HG03103 (cell line): ENCODE measurements around the gene TRMT61B.

Source experiments
- ATAC-seq: cut with Tn5 transposase; IDR thresholded peaks from one replicate; pipeline ENCODE4 v1.9.1; 2021; ENCODE audit warnings: low read depth; ENCODE audit not compliant: unreplicated experiment

TRMT61B gene

DNA sequence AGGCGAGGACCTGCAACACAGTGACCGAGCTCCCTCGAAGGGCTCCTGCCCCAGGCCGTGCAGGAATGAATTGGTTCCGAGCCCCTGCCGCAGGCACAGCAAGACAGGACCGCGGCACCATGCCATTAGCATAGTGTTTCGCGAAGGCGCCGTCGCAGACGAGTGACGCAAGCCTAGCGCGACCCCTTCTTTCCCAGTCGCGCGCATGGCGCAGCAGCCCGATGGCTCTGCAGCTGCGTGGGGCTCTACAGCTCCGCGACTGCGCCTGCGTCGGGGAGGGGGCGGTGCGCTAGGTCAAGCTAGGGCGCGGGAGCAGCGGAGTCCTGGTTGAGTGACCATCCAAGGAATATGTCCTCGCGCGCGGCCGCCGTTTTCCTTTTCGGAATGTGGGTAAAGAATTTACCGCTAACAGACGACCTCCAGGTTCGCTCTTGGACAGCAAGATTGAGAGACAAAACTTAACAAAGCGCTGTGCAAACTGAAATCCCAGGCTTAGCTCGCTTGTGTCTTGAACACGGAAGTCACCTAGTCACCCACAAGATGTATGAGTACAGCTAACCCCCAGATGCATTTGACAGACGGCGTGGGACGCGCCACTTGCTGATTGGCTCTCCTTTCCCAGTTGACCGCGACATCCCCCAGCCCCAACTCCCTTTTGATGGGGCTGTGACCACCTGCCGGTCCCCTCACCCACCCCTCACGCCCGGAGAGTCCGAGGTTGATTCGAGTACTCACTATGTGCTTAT lies at the start of gene TRMT61B:
Gene TRMT61B (minus strand): TSS at position 164 of the 746 bp plus-strand sequence. CDS start 32 bp downstream, at position 132.
- ATAC-seq, result peak; percentile 89

DNA sequence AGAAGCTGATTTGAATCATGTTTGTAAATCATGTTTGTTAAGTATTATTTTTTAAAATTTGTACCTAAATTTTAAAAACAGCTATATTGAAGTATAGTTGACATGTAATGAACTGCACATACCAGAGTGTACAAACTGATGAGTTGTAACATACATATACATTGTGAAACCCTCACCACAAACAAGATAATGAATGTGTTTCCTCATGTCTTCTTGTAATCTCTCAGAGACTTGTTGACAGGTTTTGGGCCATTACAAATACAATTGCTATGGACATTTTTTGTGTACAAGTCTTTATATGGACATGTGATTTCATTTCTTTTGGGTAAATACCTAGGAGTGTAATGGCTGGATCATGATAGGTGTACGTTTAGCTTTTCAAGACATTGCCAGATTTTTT lies 45.8 kb upstream of the TRMT61B start:
- ATAC-seq, result no peak

- no peak for ATAC-seq
These were observed 39.7 kb upstream of the TRMT61B start for GRCh38 chr2:28909655-28910353.

DNA sequence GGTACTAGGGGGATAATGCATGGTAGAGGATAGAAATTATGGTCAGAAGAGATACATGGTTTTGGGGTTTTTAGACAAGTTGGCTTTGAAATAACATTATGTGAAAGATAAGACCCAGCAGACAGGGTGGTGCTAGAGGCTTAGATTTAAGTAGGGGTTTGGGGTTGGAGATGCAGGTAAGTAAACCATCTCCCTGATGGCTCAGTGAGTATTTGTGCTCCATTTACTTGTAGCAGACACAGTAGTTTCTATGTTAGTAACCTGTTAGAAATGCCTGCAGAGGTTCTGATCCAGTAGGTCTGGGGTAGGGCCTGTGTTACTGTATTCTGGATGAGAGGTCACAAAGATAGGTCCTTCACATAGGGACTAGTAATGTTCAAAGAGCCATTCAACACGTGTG lies 38.1 kb upstream of the TRMT61B start:
- no peak for ATAC-seq

GRCh38 chr2:28906821-28907220 lies 36.7 kb upstream of the TRMT61B start:
- ATAC-seq, result no peak

DNA sequence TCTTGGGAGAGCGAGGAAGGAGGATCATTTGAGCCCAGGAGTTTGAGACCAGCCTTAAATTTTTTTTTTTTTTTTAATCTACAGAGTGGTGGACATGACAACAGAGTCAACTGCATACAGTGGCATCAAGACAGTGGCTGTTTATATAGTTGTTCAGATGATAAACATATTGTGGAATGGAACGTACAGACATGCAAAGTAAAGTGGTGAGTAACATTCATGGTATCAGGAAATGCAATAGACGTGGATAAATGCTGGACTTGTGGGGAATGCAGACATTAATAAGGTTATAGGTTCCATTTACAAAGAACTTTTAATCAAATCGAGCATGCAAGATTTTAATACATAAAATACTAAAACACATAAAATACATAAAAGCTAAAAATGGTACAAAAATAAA lies 36.3 kb upstream of the TRMT61B start:
- no peak for ATAC-seq

GRCh38 chr2:28905533-28905932 lies 35.4 kb upstream of the TRMT61B start:
- ATAC-seq, result no peak

GRCh38 chr2:28904802-28905457 lies 34.8 kb upstream of the TRMT61B start:
- ATAC-seq, result no peak

DNA sequence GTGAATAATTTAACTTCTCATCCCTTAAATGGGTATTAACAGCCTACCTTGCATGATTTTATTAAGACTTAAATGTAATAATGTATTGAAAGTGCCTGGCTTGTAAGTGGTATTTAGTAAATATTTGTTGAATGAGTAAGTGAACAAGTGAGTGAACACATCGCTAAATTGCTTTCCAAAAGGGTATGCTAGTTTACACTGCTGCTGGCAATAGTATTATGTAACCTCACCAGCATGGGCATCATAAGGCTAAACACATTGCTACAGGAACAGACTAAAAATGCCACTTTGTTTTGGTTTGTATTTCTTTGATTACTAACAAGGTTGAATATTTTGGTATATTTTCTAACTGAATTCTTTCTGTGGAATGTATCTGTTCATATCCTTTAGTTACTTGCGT lies 34.2 kb upstream of the TRMT61B start:
- no peak for ATAC-seq

- ATAC-seq, result no peak
These were observed 32.5 kb upstream of the TRMT61B start for GRCh38 chr2:28902584-28902983.

DNA sequence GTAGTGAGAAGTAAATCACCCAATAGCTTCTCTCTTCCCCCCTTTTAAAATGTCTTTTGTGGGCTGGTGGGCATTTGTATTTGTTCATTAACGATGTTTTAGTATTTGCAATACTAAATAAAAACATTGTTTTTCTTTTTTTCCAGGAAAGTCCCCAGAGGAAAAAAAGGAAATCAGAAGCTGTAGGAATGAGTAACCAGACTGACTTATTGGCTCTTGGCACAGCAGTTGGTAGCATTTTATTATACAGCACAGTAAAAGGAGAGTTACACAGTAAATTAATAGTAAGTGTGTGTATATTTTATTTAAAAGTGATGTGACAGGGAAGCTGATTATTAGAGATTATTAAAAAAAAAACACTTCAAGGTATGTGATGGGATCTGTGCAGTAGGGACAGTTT lies 31.7 kb upstream of the TRMT61B start:
- ATAC-seq, result no peak

DNA sequence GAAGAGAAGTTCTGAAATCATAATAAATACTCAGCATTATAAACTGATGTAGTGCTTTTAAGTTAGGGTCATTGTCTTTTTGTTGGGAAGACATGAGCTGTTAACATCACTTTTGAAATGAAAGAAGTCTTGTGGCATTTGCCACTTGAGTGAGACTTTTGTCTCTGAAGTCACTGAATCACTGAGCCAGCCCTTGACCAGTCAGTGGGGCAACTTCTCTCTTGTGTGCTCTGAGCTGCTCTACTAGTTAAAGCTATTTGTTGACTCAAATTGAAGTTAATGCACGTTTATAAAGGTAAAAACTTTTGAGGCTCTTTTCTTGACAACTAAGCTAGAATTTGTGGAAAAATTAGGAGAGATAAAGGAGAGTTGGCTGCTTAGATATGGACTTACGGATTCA lies 31.1 kb upstream of the TRMT61B start:
- no peak for ATAC-seq

GRCh38 chr2:28898048-28898447 lies 27.9 kb upstream of the TRMT61B start:
- no peak for ATAC-seq

DNA sequence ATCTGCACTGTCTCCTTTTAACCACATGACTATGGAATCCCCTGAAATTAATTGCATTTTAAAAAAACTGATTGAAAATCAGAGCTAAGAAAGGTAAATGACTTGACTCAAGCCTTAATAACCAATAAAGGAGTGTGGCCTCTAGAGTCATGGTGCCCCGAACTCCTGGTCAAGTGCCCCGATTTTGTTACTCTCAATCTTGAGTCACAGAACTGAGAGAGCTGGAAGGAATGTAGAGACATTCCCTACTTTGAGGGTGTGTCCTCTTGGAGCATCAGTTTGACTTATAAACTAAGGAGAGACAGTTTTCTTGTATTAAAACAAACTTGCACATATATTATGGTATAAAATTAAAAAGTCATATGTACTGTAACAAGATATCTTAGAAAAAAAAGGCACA lies 26.8 kb upstream of the TRMT61B start:
- ATAC-seq, result no peak

DNA sequence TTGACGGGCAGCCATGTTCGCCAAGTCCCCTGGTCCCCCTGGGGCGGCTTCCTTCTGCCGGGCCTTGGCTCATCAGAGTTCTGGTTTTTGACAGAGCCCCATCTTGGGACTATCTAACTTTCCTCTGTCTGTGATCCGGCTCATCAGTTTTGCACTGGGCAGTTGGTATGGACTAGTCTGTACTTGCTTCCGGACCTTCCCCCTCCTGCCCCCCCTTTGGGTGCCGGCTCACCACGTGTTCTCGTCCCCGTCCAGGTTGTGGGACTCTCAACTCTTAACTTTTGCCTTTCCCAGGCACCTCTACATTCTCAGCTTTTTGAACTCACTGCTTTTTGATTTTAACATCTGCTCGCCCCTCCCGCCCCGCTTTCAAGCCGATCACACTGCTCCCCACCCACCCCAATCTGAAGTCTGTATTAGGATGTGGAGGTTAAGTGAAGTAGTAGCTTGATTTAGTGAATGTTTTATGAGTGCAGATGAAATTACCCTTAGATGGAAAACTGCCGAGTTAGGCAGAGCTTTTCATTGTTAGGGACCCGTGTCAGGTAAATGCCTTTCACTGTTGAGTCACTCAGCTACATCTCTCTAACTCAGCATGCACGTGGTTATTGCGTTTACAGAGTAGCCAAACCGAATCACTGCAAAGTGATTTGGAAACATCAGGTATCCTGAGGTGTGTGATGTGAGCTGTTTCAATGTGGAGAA lies 25.2 kb upstream of the TRMT61B start:
- peak; percentile 17 for ATAC-seq

DNA sequence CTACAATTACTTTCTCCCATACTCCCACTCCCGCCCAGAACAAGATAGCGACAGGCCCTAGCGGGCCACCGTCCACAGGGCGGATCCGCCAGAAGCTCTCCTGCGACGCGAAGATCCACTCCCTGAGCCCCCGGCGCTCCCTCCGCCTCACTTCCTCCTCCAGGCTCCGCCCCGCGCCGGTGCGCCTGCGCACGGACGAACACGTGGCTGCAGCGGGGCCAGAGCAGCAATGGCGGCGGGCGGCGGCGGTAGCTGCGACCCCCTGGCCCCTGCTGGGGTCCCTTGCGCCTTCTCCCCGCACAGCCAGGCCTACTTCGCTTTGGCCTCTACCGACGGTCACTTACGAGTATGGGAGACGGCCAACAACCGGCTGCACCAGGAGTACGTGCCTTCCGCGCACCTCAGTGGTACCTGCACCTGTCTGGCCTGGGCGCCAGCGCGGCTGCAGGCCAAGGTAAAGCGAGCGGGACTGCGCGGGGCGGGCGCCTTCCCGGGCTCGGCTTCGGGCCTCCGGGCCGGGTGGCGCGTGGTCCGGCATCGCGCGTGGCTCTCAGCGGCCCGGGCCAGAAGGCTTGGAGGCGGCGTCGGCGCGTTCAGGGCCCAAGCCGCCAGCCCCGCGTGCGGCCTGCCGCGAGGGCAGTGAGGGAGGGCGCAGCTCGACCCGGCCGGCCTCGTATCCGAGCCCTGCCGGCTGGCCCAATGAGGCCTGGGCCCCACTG lies 24.5 kb upstream of the TRMT61B start, which contains the start of gene WDR43:
Gene WDR43 (plus strand): TSS at position 198 of the 719 bp plus-strand sequence. CDS start 32 bp downstream, at position 230.
- peak; percentile 85 for ATAC-seq

GRCh38 chr2:28893488-28893887 lies 23.4 kb upstream of the TRMT61B start:
- no peak for ATAC-seq

DNA sequence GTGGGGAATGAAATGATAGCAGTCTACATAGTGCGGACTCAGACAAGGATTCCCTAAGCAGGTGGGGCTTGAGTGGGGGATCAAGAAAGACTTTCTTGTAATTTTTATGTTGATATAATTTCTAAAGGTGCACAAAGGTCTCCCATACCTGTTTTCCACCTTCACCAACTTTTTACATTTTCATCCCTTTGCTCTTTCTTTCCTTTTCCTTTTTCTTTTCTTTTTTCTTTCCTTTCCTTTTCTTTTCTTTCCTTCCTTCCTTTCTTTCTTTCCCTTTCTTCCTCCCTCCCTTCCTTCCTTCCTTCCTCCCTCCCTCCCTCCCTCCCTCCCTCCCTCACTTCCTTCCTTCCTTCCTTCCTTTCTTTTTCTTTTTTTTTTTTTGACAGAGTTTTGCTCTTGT lies 10.1 kb upstream of the TRMT61B start:
- ATAC-seq, result no peak

DNA sequence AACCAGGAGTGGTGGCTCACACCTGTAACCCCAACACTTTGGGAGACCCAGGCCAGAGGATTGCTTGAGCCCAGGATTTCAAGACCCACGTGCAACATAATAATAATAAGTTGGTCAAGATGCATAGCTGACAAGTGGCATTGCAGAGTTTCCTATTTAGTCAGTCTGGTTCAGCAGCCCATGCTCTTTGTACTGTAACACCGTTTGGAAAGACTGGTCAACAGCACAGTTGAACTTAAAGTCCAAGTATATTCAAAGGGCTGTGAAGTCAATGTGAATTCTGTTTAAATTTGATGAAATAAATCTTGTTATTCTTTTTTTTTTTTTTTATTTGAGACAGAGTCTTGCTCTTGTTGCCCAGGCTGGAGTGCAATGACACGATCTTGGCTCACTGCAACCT lies 1.5 kb upstream of the TRMT61B start:
- ATAC-seq, result no peak

GRCh38 chr2:28869494-28870145 lies 489 bp downstream of the TRMT61B start:
- ATAC-seq, result peak; percentile 15
